GM13976 (cell line): Measurements from ENCODE around the gene TCF20.

Experiments
- DNase-seq: peaks from one replicate; pipeline ENCODE4 v3.0.0; 2012; ENCODE audit warnings: low spot score
- CTCF ChIP-seq: IDR thresholded peaks from 2 replicates; pipeline ENCODE4 v1.5.1; 2012; ENCODE audit warnings: borderline replicate concordance, mild to moderate bottlenecking; ENCODE audit not compliant: insufficient read depth; ENCODE audit errors: extremely low read depth, missing control alignments, control extremely low read depth
- in situ Hi-C: fragments of 300-500 bp; cut with MboI; formaldehyde crosslinking; loops from one replicate; pipeline ENCODE4 v1.12.0; 2022; ENCODE audit warnings: low sequenced_read_pairs, mixed read lengths, inconsistent platforms; ENCODE audit not compliant: unreplicated experiment

Gene TCF20

GRCh38 chr22:42294034-42294985 lies 23.9 kb upstream of the TCF20 start:
- in situ Hi-C loops: no loop called here
- TF ChIP-seq CTCF: no peak
- DNase-seq: no peak

- DNase-seq: no peak
- in situ Hi-C loops: no loop called here
- TF ChIP-seq CTCF: no peak
These were observed 22.5 kb upstream of the TCF20 start for GRCh38 chr22:42292732-42293520.

GRCh38 chr22:42291287-42291686 lies 20.8 kb upstream of the TCF20 start:
- no peak for DNase-seq
- TF ChIP-seq CTCF: no peak
- in situ Hi-C loops: no loop called here

DNA sequence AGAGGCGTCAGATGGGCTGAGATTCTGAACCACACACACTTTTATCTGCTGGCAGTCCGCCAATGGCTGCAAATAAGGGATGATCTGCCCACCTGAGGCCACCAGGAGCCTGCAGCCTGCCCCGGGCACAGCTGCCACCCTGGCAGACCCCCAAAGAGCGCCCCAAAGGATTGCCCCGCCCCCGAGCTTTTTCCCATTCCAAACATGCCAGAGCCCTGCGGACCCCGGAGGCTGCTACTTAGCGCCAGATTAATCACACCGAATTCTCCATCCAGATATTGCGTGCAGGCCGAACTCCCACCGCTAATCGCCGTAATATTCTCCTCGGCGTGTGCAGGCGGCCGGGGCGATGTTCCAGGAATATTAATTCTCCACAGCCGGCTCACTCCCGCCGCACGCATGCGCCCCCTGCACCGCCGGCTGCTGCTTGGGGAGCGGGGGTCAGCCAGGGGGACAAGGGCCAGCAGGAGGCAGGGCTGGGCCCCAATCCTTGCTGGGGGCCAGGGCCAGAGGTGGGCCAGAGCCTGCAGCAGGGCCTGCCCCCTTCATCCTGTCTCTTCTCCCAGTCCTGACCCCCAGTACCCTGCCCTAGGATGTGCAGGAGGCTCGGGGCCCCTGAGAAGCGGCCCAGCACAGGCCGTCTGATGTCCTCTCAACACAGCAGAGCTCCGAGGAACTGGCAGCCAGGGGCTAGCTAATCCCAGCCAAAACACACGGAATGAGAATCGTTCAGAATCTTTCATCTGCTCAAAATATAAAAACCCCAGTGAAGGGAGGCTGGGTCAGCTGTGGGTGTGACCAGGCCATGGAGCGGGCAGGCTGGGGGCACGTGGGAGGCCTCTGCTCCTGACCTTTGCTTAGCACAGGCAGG lies 19.5 kb upstream of the TCF20 start:
- no peak for DNase-seq
- in situ Hi-C loops: no loop called here
- TF ChIP-seq CTCF: no peak

DNA sequence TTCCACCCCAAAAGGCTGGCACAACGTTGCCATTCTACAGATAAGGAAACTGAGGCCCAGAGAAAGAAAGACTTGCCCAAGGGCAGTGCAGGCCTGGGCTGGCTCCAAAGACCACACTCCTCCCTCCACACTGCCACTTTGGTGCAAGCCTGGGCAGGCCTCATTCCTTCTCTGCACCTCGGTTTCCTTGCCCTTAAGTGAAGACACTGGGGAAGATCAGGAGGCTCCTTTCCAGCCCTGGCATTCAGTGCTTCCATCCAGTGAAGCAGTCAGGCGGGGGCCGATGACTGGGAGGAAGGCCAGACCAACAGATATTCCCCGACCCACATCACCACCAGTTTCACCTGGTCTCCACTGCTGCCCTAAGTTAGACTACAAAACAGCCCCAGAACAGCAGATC lies 18.3 kb upstream of the TCF20 start:
- no peak for TF ChIP-seq CTCF
- in situ Hi-C loops: no loop called here
- DNase-seq: no peak

DNA sequence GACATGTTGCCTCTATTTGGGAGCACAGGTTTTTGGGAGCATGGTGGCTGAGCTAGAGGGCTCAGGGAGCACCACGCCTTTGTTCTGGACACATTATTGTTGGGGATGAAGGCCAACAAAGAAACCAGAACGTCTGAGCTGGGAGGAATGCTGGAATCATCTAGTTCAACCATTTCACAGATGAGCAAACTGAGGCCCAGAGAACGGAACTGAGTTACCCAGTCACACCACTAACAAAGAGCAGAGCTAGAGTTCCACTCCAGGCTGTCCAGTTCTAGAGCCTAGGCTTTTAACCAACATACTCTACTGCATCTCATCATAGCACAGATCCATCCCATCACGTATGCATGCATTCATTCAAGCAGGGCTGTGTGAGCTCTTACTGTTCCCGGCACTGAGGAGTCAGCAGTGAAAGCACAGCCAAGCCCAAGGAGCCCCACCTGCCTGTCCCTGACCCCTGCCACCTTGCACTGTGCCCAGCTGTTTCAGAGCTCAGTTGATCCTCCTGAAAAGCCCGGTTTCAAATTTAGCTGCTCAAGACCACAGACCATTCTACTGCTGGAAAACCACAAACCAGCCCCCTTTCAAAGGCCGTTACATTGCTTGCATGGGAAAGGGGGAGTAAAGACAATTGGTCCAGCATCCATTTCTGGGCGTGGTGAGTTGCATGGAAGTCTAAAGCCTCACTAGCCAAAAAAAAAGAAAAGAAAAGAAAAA lies 16.9 kb upstream of the TCF20 start:
- no peak for TF ChIP-seq CTCF
- DNase-seq: no peak
- in situ Hi-C loops: no loop called here
